MV-4-11 (cell line): ENCODE data around the gene HK2.
"Not testable (repeated sequence)": the region's sequence is repeated elsewhere in the genome, so short reads cannot be mapped to it uniquely, and the experiment has no call there.

Experiments used
- DNase-seq: peaks from one replicate; lab custom pipeline; 2025; lab: John Stamatoyannopoulos, UW

Gene HK2

GRCh38 chr2:74877376-74877775 is 43.4 kb downstream of the HK2 start:
- no peak for DNase-seq

DNA sequence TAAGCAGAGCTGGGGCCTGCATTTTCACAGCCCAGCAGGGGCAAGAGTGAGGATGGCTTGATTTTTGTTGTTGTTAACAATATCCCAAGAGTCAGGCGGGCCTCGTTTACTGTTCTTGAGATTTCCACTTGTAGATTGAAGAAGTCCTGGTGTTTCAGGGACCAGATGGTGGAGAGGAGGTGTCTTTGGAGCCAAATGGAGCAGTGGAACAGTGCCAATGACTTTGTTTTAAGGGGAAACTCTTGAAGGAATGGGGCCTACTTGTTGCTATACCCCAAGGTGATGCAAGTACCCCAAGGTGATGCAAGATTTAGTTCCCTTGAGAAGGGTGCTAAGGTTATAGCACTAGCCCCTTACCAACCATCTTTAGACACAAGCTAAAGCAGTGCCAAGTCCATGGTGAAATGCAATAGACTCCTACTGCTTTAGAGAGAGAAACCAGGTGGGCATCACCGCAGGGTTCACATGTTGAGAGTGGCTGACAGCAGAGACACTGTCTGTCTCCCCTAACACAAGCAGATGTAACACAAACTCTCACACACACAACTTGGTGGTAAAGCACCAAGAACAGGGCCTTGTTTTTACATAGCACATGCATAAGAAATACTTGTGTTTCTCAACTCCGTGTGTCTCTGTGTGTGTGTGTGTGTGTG is 44.0 kb downstream of the HK2 start:
- no peak for DNase-seq

DNA sequence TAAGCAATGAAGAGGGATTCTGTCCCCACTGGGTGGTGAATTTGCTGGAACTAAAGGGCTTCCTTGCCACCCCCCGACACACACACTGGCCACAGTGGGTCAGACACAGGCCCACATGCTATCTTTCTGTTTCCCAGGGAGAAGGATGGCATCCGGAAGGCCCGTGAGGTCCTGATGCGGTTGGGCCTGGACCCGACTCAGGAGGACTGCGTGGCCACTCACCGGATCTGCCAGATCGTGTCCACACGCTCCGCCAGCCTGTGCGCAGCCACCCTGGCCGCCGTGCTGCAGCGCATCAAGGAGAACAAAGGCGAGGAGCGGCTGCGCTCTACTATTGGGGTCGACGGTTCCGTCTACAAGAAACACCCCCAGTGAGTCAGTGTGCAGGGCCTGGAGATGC is 44.6 kb downstream of the HK2 start:
- DNase-seq, result no peak

DNA sequence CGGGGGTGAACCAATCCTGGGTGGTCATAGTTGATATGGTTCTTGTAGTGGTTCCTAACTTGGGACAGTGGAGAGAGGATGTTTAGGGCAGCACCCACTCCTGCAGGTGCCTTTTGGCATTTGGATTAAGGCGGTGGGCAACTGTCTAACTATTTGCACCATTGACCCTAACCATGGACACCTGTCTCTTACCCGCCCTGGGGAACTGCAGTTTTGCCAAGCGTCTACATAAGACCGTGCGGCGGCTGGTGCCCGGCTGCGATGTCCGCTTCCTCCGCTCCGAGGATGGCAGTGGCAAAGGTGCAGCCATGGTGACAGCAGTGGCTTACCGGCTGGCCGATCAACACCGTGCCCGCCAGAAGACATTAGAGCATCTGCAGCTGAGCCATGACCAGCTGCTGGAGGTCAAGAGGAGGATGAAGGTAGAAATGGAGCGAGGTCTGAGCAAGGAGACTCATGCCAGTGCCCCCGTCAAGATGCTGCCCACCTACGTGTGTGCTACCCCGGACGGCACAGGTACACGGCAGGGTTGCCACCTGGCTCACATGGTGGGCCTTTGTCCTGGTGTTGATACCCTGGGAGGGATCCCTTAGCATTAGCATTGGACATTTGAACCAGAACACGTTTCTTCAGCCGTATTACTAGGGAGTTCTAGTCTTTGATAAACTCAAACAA is 46.3 kb downstream of the HK2 start:
- DNase-seq, result no peak

GRCh38 chr2:74881176-74881575 is 47.2 kb downstream of the HK2 start:
- DNase-seq, result no peak

DNA sequence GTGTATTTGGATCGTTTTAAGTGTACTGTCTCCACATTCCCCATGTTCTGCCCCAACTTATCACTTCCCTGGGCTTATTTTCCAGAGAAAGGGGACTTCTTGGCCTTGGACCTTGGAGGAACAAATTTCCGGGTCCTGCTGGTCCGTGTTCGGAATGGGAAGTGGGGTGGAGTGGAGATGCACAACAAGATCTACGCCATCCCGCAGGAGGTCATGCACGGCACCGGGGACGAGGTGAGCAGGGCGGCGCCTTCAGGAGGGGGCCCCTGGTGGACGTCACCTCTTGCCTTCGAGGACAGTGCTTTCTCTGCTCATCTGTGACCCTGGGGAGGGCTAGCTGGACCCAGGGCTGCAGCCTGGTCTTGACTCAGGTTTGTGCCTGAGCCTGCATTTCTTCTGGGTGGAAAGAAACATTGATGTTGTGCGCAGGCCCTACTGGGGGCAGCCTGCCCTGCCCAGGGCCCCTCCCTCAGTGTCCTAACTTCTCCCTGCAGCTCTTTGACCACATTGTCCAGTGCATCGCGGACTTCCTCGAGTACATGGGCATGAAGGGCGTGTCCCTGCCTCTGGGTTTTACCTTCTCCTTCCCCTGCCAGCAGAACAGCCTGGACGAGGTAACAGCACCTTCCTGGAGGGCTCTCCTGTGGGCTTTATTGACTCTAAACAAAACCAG is 47.8 kb downstream of the HK2 start:
- no peak for DNase-seq

DNA sequence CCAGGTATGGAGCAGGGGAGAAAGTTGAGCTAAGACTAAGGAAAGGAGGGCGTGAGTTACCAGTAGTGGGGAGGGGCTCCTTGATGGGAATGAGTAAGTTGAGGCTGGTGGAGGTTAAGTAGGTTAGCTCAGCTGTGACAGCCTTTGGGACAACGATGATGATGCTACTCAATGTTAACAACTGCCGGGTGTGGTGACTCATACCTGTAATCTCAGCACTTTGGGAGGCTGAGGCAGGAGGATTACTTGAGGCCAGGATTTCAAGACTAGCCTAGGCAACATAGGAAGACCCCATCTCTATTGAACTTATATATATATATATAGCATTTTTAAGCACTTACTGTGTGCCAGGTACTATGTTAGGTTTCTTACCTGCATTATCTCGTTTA is 48.4 kb downstream of the HK2 start:
- DNase-seq, result no peak

DNA sequence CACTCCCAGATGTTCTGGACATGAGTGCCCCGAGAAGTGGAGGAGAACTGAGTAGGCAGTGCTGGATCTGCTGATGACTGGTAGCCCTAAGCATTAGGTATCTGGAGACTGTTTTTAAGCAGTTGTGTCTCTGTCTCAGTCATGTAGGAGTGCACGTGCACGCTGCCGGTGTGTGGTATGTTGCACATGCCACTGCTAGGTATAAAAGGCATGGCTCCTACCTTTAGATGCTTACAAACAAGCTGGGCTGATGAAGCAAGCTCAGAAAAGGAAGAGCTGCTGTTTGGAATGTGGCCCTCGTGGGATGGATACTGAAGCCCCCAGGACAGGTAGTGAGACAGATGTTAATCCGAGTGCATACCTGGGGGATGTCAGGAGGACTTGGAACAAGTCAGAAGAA is 49.1 kb downstream of the HK2 start:
- no peak for DNase-seq

- DNase-seq, result no peak
Measured at GRCh38 chr2:74884118-74884762, 50.3 kb downstream of the HK2 start.

DNA sequence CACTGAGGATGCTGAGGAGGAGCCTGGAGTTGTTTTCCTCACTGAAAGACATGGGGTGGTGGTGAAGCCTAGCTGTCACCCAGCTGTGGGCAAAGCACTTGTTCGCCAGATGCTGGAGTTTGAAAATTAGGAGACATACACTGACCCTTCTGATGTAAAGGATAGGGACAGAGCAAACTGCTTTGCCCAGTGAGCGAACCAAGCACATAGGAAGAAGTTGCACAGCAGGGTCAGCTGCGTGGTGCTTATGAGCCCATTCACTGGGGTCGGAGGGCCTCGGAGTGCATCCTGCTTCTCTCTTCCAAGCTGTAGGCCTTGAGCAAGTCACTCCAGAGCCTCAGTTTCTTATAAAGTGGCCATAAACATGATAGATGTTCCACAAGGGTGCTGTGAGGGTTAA is 50.9 kb downstream of the HK2 start:
- no peak for DNase-seq

DNA sequence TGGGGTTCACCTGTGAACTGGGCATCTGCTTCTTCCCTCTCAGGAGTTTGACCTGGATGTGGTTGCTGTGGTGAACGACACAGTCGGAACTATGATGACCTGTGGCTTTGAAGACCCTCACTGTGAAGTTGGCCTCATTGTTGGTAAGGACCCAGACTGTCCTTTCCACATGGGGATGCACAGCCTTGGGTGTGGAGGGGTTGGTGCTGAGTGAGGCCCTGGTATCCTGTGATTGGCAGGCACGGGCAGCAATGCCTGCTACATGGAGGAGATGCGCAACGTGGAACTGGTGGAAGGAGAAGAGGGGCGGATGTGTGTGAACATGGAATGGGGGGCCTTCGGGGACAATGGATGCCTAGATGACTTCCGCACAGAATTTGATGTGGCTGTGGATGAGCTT is 52.3 kb downstream of the HK2 start:
- DNase-seq, result no peak

DNA sequence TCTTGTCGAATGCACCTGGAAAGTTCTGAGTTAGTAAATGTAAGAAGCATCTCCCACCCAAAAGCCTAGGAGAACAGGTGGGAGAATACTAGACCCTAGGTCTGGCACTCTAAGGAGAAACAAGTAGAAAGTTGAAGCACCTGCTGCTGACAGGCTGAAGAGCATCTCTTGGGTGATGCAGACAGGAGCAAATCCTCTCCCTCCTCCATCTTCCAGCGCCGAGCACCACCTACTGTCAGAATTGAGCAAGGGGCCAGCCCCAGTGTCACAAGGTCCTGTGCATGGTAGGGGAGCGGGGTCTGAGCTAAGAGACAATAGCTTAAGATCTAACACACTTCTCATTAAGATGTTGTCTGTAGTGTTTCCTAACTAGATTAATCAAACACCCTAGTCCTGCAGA is 52.9 kb downstream of the HK2 start:
- no peak for DNase-seq

- DNase-seq, result no peak
Measured at GRCh38 chr2:74887445-74887951, 53.6 kb downstream of the HK2 start.

GRCh38 chr2:74887960-74888700 is 54.2 kb downstream of the HK2 start:
- no peak for DNase-seq

GRCh38 chr2:74889159-74889558 is 55.2 kb downstream of the HK2 start:
- no peak for DNase-seq

DNA sequence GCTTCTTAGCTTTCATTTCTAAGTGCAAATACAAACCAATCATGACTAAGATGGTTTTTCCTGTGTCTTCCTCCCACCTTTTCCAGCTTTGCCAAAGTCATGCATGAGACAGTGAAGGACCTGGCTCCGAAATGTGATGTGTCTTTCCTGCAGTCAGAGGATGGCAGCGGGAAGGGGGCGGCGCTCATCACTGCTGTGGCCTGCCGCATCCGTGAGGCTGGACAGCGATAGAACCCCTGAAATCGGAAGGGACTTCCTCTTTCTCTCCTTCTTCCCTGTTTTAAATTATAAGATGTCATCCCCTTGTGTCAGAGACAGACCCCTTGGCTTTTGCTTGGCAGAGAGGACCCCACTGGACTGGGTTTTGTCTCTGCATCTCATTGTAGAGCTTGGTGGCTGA is 56.8 kb downstream of the HK2 start:
- DNase-seq, result no peak

DNA sequence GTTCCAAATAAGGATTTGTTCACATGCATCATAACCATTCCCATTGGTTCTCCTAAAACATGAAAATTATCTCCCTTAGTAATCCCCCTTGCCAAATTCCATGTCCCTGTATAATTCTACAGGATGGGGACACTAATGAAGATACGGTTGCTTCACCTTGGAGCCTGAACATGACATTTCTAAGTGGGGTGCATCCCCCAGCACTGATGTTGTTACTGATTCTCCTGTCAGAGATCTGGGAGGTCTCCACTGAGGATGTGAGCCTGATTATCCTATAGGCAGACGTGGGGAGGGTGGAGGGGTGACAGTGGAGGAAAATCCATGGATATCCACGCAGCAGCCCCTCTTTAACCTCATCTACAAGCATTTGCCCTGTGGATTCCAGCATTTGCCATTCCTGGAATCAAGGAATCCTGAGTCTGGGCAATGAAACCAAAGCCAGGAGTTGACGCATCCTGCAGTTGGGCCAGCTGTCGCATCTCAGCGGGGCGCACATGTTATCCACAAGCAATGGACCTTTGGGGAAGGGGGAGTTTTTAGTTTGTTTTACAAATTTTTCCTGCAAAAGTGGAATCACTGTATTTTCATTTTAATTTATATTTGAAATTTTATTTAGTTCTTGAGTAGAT is 57.3 kb downstream of the HK2 start:
- no peak for DNase-seq

GRCh38 chr2:74891816-74892215 is 57.9 kb downstream of the HK2 start:
- not testable (repeated sequence) for DNase-seq

DNA sequence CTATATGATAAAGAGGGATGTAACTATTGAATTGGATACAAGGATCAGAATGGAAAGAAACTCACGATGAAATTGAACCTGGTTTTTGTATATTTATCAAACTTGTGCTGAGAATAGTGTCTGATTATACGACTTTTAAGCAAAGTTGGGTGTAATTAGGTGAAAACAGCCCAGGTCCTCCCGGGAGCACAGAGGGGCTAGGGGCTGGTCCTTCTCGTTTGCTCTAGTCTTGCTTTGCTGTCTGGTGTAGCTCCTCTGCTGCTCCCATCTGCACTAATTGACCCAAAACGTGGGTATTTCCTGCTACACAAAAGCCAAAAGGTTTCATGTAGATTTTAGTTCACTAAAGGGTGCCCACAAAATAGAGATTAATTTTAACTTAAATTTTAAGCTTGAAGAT is 58.7 kb downstream of the HK2 start:
- no peak for DNase-seq

GRCh38 chr2:74893332-74893731 is 59.4 kb downstream of the HK2 start:
- DNase-seq, result no peak

GRCh38 chr2:74894272-74894981 is 60.5 kb downstream of the HK2 start:
- DNase-seq, result peak; percentile 21
